Activated CD8-positive, alpha-beta memory T cell treated with anti-CD3 and anti-CD28 coated beads, Interleukin-2, amount 50 U/mL, for 1 hour (primary cell): ENCODE measurements around the gene LHPP.

ENCODE experiments used
- DNase-seq: peaks from one replicate; pipeline ENCODE4 v3.0.0-alpha.2; 2020; ENCODE audit errors: extremely low read depth

LHPP gene

DNA sequence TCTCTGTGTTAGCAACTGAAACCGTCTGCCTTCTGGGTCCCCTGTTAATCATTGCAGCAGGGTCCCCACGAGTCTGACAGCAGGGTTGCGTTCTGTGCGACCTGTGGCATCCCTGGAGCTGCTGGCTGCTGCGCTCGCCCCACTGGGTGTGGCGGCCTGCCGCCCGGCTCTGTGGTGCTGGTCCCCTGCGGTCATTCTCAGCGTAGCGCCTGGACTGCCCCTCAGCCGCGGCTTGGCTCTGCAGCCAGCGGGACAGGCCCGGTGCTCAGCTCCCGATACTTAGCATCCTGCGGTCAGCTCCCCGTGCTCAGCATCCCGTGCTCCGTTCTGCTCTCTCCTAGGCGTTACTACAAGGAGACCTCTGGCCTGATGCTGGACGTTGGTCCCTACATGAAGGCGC lies 35.0 kb downstream of the LHPP start:
- no peak for DNase-seq

DNA sequence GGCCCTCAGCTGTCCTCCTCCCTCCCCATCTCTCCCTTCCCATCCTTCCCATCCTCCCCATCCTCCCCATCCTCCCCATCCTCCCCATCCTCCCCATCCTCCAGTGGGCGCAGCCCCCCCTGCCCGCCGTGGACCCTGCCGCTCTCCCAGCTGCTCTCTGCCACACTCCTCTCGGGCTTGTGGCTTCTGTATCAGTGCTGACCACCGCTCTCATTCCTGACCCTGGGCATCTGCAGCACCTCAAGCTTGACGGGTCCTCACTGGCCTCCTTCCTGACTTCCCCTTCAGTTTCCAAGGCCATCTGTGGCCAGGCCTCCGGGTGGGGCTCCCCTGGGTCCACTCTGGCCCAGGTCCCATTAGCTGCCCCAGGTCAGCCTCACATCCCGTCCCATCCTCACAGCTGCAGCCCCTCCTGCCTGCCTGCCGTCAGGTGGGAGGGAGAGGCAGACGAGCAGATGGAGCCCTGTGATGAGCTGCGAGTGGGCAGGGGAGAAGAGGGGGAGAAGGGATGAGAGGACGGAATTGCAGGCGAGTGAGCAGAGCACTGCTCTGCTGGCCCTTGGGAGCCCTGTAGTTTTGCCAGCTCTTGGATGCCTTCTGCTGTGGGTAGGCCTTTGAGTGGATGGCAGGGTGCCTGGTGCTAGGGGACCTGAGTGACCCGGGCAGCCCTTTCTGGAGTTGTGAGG lies 35.7 kb downstream of the LHPP start:
- DNase-seq: no peak

DNA sequence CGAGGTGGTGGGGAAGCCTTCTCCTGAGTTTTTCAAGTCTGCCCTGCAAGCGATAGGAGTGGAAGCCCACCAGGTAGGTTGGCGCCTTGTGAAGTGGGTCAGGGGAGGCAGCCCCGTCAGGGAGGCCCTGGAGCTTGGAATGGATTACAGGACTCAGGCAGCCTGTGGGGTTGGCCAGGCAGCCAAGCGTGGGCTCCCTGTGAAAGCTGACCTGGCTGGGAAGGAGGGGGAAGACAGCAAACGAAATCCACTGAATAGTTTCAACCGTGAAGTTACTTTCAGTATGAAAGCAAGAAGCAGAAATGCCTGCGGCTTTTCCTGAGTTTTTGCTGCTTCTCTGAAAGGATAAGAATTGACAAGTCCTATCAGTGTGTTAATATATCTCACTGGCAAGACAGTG lies 36.4 kb downstream of the LHPP start:
- no peak for DNase-seq

DNA sequence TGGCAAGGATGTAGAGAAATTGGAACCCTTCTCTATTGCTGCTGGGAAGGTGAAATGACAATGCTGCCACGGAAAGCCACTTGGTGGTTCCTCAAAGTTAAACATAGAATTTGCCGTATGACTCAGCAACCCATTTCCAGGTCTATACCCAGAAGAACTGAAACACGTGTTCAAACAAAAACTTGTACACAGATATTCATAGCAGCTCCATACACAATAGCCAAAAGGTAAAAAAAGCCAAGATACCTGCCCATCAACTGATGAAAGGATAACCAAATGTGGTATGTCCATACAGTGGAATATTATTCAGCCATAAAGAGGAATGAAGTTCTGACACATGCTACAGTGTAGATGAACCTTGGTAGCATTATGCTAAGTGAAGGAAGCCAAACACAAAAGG lies 39.1 kb downstream of the LHPP start:
- no peak for DNase-seq

DNA sequence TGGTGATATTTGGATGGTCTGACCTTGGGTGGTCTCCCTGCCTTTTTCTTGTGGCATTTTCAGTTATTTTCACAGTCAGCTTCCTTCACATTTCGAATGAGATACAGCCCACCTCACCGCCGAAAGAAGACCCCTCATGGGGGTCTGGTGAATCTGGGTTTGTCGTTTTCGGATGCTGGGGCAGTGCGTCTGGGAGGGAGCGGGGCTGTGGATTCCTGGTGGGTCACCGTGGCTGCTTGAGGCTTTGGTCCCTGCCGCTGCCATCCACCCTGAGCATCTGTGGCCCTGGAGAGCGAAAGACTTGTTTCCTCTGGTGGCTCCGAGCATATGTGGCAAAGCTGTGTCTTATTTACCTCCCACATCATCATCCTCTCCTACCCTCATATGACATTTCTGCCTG lies 43.1 kb downstream of the LHPP start:
- no peak for DNase-seq

DNA sequence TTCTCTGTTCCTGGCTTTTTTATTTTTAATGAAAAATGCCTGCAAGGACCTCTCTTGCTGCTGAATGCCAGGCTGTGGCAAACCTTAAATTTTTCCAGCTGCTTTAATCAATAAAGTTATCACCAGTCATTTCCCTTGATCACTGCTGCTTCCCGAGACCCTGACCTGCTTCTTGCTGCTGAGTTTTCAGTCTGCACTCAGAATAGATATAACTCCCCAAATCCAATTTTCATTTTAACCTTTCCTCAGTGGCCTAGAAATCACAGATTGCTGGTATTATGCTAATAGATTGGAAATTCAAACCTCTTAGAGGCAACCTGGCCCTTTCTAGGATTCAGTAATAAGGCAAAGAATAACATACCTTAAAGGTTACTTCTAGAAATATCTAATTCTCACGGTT lies 43.7 kb downstream of the LHPP start:
- DNase-seq: no peak

DNA sequence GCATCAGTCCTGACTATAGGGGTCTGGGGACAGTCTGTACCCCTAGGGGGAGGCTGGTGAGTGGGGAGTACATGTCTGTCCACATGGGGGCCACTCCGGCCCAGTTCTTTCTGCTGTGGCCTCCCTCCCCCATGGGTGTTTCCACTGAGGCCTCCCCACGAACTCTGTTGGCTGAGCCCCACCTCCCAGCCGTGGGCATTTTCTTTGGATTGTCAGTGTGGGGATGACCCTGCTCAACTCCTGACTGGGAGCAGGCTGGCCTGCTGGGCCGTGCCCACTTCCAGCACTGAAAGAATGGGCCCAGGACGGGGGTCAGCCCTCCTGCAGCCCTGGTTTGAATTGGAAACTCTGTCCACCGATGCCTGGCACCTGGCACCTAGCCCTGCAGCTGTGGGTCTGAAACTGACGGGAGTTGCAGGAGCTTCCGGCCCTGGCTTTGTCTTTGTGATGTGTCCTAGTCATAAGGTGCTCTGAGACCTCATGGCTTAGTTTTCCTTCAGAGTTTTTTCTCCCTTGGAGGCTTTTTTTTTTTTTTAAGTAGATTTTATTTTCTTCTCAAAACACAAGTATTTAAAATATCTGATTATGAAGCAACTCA lies 46.5 kb downstream of the LHPP start:
- DNase-seq: no peak

DNA sequence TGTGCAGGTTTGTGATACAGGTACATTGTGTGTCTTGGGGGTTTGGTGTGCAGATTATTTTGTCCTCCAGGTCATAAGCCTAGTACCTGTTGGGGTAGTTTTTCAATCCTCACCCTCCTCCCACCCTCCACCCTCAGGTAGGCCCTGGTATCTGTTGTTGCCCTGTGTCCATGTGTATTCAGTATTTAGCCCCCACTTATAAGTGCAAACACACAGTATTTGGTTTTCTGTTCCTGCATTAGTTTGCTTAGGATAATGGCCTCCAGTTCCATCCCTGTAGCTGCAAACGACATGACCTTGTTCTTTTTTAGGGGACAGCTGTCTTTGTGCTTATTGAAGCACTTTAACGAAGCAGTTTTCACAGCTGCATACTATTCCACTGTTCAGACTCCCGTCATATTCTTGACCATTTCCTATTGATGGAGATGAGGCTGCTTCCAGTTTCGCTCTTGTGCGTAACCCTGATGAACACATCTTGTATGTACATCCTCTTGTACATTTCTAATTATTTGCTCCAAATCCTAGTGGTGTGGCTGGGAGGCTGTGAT lies 47.4 kb downstream of the LHPP start:
- DNase-seq: no peak

DNA sequence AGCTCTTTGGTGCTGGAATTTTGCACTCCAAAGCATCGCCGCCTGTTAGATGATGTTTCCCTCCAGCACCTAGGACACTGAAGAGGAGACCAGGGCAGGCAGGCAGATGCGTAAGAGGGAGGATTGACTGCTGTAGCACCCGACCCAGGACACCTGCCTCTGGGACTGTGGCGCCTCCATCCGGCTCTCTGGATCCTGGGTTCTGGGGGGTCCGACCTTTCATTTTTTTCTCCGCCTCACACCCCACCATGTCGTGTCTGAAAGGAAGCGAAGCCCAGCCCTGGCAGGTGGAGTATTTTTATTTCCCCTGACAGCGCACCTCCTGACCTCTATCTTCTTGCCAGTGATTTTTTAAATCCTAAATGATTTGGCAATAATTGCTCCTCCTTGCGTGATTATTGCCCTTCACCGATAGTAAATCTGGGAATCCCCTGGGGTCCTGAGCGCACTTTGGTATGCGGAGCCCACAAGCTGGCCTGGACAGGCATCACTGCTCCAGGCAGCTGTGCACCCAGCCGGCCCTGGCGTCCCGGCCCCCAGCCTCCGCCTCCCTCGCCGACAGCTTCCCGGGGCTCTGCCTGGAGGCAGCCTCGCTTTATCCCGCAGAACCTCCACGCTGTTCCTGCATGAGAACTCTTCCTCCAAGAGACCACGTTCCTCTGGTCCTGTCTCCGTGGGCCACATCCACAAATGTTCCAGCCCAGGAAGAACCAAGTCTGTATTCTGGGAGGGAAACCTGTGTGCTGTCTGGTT lies 48.4 kb downstream of the LHPP start:
- DNase-seq: no peak

DNA sequence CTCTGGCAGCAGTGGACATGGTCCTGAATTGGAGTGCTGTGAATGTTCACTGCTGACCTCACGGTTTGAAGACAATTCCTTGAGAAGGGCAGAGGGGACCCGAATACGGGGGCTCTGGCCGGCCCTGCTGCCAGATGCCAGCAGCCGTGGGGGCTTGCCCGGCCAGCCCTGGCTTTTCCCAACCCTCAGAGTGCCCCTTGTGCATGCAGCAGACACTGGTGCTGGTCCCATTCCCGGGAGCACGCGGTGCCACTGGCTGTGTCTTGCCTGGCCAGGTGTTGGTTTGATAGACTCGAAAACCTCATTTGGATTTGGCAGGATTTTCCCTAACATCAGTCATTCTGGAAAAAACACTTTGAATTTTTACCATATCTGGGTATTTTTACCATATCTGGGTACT lies 49.1 kb downstream of the LHPP start:
- no peak for DNase-seq

DNA sequence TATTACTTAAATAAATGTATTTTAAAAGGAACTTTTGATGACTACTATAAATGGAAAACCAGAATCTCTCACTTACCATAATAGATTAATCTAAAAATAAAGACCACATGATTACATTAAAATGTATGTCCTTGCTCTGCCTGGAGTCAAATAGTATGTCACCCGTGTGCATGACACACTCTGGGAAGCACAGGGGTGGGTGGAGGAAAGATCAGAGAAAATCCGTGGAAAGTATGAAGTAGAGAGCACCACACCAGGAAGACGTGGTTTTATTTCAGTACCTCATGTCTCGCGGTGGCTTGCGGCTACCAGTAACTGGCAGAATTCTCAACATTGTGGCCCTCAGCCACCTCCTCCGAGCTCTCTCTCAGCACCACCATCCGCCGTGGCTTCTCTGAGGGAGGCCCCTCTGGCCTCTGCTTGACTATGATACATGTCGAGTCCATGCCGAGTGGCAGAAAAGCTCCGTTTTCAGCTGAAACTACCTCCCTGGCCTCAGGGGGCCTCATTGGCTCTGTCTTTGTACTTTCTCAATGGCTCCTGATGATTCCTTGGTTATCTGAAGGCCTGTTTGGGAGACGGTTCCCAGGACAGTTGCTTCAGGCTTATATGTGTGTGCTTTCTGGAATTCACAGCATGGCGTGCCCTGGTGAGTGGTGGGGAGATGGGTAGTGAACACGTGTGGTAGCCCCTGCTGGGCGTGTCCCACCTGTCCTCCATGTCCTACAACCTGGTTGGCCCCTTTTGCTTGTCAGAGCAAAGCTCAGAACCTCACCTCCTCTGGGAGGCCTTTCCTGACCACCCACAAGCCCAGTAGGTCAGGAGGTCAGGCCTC lies 49.8 kb downstream of the LHPP start:
- no peak for DNase-seq

DNA sequence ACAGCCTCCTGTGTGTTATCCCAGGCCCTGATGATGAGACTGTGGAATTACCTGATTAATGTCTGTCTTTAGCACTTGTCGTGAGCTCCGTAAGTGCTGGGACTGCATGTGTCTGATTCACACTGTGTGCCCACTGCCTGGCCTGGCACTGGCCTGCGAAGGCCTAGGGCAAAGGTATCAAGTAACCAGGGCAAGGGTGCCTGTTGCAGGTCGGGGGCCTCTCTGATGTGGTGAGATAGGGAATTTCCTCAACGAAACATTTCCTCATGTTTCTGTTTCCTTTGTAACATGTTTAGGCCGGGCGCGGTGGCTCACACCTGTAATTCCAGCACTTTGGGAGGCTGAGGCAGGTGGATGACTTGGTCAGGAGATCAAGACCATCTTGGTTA lies 50.4 kb downstream of the LHPP start:
- DNase-seq: no peak

DNA sequence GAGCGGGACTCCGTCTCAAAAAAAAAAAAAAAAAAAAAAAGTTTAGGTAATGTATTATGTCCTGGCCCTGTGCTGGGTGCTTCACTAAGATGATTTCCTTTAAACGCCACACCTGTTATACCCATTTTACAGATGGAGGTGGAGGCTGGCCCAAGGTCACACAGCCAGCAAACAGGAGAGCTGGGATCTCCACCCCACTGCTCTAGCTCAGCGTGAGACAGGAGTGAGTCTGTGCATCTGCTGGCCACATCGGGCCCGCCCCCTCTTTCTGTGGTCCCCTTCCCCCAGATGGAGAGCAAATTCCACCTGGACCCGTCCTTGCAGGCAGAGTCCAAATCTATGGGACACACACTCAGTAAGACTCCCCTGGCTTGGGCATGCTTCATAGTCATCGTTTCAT lies 51.0 kb downstream of the LHPP start:
- no peak for DNase-seq

DNA sequence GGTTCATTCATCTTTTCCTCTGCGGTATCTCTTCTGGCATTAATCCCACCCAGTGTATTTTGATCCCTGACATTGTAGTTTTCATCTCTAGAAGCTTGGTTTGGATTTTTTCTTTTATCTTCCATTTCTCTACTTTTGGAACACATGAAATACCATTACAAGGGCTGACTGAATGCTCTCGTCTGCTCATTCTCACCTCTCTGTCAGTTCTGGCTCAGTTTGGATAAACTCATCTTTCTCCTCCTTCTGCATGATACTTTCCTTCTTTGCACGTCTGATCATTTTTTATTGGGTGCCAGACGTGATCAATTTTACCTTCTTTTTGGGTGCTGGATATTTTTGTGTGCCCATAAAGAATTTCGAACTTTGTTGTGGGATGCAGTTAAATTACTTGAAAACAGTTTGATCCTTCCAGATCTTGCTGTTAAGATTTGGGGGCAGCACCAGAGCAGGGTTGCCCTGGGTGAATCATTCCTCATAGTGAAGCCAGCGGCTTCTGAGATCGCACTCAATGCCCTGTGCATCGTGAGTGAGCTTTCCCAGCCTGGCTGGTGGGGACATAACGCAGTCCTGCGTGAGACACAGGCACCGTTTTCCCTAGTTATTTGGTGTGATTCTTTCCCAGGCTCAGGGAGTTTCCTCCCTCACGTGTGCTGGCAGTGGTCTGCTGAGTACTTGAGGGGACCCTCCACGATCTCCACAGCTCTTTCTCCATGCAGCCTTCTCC lies 53.8 kb downstream of the LHPP start:
- DNase-seq: no peak

DNA sequence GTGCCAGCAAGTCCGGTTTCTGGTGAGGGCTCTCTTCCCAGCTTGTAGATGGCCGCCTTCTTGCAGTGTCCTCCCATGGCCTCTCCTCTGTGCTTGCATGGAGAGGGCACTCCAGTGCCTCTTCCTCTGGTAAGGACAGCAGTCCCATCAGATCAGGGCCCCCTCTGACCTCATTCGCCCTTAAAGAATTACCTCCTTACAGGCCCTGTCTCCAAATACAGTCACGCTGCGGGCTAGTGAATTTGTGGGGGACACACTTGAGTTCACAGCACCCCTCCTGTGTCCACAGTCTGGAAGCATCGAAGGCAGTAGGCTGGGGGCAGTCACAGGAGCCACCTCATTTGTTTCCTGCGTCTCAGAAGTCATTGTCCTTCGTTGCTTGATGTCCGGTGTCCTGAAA lies 54.6 kb downstream of the LHPP start:
- no peak for DNase-seq

DNA sequence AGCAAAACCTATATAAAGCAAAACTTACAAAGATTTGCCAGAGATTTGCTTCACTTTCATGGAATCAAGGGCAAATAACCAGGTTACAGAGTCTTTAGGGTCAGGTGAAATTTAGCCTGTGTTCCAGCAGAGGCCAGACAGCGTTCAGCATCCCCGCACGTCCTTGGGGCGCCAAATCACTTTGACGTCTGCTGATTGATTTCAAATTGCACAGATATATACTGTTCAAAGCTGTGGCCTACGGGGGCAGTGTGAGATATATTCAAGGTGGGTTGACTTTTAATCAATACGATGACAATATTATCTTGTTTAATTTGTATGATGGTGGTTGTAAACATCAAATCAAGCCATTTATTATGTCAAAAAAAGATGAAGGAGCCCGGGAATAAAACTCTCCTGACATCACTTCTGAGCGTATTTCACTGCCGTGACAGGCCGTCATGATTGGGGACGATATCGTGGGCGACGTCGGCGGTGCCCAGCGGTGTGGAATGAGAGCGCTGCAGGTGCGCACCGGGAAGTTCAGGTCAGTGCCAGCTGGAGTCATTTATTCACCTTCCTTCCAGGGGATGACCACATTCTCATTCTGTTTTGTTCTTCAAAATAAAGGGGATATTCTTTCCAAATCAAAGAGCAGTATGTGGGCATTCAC lies 55.2 kb downstream of the LHPP start:
- DNase-seq: no peak

DNA sequence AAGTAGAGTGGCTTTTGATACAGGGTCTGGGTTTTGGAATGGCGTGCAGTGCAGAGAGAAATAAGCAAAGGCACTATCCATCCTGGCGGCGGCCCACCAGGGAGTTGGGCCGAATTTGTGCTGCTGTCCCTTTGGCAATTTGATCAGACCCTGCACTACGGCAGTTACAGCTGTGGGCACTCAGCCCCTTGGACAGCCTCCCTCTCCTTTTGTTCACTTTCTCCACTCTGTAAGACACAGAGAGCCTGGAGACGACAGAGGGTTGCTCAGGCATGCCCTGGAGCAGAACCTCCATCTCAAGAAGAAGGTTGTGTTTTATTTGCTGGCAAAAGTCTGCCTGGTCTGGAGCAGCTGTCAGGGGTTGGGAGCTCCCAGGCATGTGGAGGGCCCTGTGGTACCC lies 55.8 kb downstream of the LHPP start:
- no peak for DNase-seq

DNA sequence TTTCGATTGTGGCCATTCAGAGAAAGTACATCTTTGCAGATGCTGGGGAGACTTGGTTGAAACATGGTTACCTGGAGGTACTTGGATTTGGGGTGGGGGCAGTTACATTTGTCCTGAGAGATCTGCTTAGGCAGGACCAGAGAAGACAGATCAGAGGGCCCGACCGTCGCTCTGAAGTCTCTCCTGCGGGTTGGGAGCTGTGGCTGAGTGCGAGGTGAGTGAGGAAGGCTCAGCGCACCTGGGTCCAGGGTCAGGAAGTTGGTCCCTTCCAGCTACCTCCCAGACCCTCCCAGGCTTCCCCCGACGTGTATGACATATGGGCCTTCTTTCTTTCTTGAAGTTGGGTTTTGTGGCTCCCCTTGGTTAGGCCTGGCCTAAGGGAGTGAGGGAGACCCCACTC lies 56.3 kb downstream of the LHPP start:
- DNase-seq: no peak

DNA sequence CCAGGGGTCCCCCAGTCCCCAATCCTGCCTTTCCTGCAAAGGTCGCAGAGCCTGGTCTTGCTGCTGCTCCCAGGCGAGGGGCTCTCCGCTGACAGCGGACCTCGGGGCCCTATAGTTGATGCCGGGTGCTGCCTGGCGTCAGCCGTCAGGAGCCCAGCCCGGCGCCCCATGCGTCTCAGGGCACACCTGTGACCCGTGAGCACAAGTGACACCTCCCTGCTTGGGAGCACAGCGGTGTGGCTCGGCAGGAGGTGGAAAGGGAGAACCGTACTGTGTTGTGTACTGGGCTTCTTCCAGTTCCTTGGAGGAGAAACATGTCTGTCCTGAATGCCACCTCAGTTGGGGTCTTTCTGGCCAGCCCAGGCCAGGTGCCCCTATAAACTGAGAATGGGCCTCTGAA lies 56.7 kb downstream of the LHPP start:
- no peak for DNase-seq

DNA sequence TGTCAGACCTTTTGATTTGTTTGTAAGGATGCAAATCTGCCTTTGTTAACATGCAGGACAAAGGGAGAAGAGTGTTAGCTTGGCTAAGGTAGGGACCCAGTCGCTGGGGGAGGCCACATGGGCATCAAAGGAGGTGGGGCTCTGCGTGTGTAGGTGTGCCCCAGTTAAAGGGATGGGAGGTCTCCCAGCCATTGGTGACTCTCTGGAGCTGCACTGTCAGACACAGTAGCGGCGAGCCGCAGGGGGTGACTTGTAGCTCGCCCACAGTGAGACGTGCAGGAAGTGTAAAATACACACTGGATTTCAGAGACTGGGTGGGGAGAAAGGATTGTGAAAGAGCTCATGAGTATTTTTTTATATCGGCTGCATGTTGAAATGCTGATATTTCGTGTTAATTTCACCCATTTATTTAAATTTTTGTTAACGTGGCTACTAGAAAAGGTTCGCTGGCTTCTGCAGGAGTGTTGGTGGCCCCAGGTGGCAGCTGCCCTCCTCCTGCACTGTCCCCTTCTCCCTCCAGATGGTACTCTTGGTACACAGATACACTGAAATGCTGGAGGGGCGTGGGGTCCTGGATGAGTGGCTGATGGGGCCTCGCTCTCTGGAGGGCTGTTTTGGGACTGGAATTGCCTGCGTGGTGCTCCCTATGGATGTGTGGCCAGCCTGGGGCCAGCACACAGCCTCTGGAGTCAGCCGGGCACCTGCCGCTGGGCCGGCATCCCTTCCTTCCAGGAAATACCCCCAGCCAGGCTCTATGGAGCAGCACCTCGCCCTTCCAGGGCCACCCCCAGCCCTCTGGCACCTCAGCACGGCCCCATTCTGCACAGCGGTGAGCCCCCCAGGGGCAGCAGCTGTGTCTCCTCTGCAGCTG lies 59.2 kb downstream of the LHPP start:
- no peak for DNase-seq
